ENCODE measurements around the gene PLA2G2E.
"Not testable (repeated sequence)": the region's sequence is repeated elsewhere in the genome, so short reads cannot be mapped to it uniquely, and the experiment has no call there.

PLA2G2E gene

GRCh38 chr1:19884312-19884711, 39.1 kb downstream of the PLA2G2E start:
- DNase-seq (ENCODE audit: low read depth in 2 of 2, low spot score in 1 of 2) = no peak

GRCh38 chr1:19882111-19883071, 41.0 kb downstream of the PLA2G2E start, which contains the start of gene OTUD3:
Gene OTUD3, plus strand, starts transcription at chr1:19882395. Its CDS starts 119 bp downstream, at chr1:19882514.
- DNase-seq (ENCODE audit: low read depth in 2 of 2, low spot score in 1 of 2) = peak; percentile 85 to 92

GRCh38 chr1:19880841-19881240, 42.6 kb downstream of the PLA2G2E start:
- DNase-seq (ENCODE audit: low read depth in 2 of 2, low spot score in 1 of 2) = not testable (repeated sequence)

- DNase-seq (ENCODE audit: low read depth in 2 of 2, low spot score in 1 of 2) = no peak
Measured at GRCh38 chr1:19879661-19880060, 43.8 kb downstream of the PLA2G2E start.

- DNase-seq (ENCODE audit: low read depth in 2 of 2, low spot score in 1 of 2) = no peak
Measured at GRCh38 chr1:19879227-19879626, 44.2 kb downstream of the PLA2G2E start.

GRCh38 chr1:19878637-19878985, 44.8 kb downstream of the PLA2G2E start:
- DNase-seq (ENCODE audit: low read depth in 2 of 2, low spot score in 1 of 2) = no peak

- DNase-seq (ENCODE audit: low read depth in 2 of 2, low spot score in 1 of 2) = no peak
Measured at GRCh38 chr1:19877821-19878636, 45.4 kb downstream of the PLA2G2E start.

GRCh38 chr1:19877181-19877750, 46.2 kb downstream of the PLA2G2E start:
- no peak for DNase-seq (ENCODE audit: low read depth in 2 of 2, low spot score in 1 of 2)

GRCh38 chr1:19872190-19872589, 51.2 kb downstream of the PLA2G2E start:
- no peak for DNase-seq (ENCODE audit: low read depth in 2 of 2, low spot score in 1 of 2)
